Mesenteric fat pad (tissue), 1 donor: ENCODE measurements around the gene BACH2. TPM values are rescaled to one million over a fixed set of nuclear protein-coding genes. Genes with fewer than 3 reads are reported as not detected.

ENCODE experiments used
- DNase-seq: peaks from one replicate; pipeline ENCODE4 v3.0.0-alpha.2; 2020; ENCODE audit warnings: low spot score
- total RNA-seq: library from RNA; stranded (reverse); fragmentation: NEBNext Ultra II Directional; extraction: Animal tissue kit (Norgen Biotek cat#: 25700); gene quantifications from one replicate; pipeline ENCODE4 v1.2.1, GENCODE V29; 2021
- donor health status: DM: yes; HTN: yes; CAD: no.

BACH2 gene
- total RNA-seq, 1 donor from 2014 or later, result 2.0 TPM

DNA sequence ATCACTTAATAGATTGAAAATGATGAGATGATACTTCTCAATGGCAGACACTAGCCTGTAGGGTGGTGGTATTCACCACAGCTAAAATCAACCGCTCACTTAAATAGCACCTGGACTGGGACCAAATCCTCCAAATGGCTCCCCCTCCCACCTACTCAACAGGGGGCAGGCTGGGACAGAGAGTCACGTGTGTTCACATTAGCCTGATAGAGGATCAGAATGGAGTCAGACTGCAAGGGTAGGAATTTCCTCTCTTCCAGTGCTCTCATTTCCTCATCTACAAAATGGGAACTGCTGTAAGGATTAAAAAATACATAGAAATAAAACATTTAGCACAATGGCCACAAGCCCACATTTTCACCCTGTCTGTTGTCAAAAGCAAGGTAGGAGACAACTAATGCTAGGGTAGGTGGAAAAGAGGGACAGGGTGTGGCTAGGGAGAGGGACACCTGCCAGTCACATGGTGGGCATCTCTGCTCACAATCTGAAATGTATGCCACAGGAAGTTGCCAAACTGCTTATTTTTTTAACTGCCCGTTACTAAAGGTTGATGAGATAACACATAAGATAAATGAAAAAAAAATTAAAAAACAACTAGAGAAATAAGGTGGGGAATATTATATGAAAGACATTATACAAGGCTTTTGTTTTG, 55.3 kb downstream of the BACH2 start:
- DNase-seq, result no peak

- no peak for DNase-seq
Observed at GRCh38 chr6:90238496-90239266, 58.0 kb downstream of the BACH2 start.

DNA sequence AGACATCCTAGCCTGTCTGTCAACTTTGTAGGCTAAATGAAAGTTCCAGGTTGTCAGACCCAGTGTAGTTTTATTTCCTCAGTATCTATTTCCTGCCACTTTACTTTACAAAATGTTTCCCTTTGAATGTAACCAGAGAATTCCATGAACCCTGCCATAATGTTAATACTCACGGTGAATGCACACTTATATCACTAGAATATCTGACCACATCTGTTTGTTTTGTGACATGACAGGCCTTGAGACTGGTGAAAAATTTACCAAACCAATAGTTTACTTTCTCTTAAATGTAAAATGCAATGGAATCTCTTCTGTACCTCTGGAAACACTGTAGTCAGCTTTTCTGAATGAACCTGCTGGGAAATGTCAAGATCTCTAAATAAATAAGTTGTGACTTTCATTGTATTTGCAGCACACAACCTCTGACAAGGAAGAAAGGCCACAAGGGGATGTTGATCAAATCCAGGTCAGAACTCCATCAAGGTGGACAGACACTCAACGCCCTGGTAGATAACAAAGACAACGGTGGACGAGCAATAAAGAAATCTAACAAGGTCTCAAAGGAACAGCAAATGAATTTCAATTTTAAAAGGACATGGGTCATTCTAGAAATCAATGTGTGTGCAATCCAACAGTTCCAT, 59.2 kb downstream of the BACH2 start:
- no peak for DNase-seq

DNA sequence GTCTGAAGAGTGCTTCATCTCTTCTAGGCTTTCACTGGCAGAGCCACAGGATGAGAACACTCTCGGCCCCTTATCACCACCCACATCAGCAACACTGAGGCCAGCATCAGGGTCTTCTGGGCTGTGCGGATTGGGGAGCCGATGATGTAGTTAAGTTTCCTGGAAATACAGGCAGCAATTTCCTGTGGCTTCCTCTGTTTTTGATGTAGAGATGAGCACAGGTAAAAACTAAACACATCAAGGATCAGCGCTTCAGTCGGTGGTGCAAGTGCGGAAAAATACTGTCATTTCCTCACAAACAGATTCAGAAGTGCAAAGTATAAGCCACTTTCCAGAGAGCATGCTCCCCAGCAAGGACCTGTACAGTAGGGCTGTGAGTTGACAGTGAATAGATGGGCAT, 62.6 kb downstream of the BACH2 start:
- DNase-seq, result no peak

DNA sequence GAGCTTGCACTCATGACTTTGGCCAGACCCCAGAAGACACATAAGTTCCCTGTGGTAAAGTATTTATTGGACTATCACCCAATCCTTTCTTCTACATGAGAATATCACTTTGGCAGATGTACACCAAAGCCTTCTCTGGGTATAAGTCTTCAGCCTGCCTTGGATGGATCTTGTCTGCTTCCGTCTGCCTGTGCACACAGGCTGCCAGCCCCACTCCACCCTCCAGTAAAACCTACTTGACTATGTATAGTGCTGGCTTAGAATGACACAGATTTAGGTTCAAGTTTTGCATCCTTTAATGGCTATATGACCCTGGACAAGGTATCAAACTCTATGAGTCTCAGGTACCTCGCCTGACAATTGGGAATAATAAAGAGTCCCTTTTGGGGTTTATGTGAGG, 63.4 kb downstream of the BACH2 start:
- DNase-seq, result no peak

- DNase-seq, result no peak
Observed at GRCh38 chr6:90231798-90232197, 64.8 kb downstream of the BACH2 start.

- no peak for DNase-seq
Observed at GRCh38 chr6:90231308-90231707, 65.3 kb downstream of the BACH2 start.

GRCh38 chr6:90230548-90231215, 66.0 kb downstream of the BACH2 start:
- DNase-seq, result no peak

- no peak for DNase-seq
Observed at GRCh38 chr6:90229331-90230010, 67.2 kb downstream of the BACH2 start.

DNA sequence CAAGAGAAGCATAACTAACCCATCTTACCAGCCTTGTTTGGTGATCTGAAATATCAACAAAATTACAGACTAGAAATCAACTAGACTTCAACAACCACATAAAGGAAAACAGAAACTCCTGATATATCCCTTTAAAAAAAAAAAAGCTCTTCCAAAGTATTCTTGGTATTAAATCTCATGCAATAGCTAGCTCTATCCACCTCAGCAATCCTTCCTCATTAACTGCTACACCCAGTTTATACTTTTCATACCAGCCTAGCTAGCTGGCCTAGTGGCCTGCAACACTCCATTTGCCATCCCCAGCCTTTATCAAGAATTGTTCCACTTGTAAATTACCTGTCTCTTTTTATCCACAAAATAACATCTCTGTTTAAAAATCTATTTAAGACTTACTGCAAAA, 69.0 kb downstream of the BACH2 start:
- no peak for DNase-seq

- no peak for DNase-seq
Observed at GRCh38 chr6:90227213-90227612, 69.4 kb downstream of the BACH2 start.

DNA sequence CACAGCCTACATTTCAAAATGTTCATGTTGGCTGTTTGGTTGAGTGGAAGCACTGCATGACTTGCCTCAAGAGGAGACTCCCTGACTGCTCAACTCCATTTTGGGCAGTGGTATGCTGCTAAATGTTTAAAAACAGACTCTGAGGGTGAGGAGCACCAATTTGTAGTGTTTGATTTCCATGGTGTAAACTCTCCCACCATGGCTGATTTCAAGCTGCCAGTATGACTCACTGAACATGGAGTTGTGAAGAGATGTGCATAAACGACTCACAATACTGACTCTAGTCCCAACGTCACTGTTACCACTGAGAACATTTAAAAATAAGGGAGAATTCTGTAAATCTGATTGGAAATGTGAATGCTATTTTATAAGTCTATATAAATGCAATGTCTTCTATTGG, 70.4 kb downstream of the BACH2 start:
- DNase-seq, result no peak

GRCh38 chr6:90224196-90224595, 72.4 kb downstream of the BACH2 start:
- DNase-seq, result no peak

DNA sequence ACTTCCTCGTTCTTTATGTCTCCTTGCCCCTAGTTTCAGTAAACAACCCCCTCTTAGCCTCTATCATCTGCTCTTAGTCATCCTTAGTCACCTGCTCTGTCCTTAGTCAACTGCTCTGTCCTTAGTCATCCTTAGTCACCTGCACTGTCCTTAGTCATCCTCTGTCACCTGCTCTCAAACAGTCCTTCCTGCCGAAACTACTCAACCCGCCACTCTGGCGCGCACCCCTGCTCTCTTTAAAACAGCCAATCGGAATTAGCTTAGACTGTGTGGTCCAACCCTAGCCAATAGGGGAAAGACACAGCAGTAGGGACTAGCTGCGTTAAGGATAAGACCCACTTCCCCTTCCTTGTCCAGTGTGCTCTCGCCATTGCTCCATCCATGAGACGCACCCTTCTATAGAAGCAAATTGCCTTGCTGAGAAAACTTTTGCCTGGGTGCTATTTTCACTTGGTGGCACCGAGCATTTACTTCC, 73.9 kb downstream of the BACH2 start:
- DNase-seq, result no peak

- DNase-seq, result no peak
Observed at GRCh38 chr6:90222008-90222407, 74.6 kb downstream of the BACH2 start.

- no peak for DNase-seq
Observed at GRCh38 chr6:90221403-90221802, 75.2 kb downstream of the BACH2 start.

DNA sequence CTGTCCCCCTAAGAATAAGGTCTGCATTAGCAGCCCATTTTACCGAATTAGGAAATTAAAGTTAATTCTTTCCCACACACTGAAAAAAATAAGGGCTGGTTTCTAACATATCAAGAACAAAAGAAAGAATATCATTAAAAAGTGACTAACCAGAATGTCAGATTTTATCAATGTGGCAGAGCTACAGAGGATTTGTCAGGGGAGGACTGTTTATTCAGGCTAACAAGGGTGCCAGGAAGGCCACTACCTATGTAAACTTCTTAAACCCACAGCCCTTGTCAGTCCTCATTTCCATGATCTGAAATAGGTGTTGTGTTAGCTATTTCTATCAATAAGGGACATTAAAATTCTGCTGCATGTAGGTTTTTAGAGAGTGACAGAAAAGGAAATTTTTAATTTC, 76.4 kb downstream of the BACH2 start:
- no peak for DNase-seq

- no peak for DNase-seq
Observed at GRCh38 chr6:90219209-90219985, 77.2 kb downstream of the BACH2 start.

DNA sequence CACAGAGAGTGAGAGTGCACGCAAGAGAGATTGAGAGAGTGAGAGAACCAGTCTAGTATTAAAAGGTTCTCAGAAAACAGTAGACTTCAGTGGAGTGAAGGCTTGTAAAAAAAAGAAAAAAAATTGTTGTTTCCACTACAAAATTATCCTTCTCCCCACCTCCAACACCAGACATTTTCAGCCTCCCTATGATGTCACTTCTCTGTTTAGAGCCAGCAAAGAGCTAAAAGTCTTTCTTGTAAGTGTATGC, 77.8 kb downstream of the BACH2 start:
- DNase-seq, result no peak

- no peak for DNase-seq
Observed at GRCh38 chr6:90217506-90218127, 79.0 kb downstream of the BACH2 start.
